ENCODE data around the gene GSS. TPM values are rescaled to one million over a fixed set of nuclear protein-coding genes. Genes with fewer than 3 reads are reported as not detected.

Gene GSS
- 38.3 and 38.8 TPM in 2 replicates for total RNA-seq

DNA sequence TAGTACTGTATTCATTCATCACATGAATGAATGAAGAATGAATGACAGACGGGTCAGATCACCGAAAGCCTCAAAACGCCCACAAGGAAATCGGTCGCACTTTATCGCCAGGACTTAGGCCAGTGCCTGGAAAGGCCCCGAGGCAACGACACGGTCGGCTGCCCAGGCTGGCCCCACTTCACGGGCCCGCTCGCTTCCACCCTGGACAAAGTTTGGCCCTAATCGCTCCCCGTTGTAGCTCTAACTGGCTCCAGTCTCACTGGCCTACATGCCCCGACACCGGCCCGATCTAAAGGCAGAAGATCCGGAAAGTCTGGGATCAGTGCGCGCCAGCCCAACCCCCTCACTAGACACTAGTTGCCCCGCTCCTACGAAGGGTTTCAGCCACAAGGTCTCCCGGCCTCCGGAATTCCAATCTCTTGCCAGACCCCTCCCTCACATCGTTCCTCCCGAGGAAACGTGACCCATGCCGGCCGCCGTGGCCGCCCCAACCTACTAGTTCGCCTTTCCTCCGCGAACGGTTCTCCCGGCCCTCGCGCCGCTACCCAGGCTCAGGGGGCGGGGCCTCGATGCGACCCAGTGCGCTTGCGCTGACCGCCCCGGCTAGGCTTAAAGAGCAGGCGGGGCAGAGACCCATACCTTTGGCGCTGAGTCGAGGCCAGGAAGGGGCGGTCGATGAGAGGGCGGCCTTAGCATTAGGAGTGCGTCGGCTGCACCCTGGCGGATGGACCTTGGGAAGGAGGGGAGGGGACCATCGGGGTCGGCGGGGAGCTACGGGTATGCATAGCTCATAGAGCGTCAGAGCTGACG lies at the start of gene GSS, which contains the start of gene MYH7B:
TSS of gene GSS (minus strand) at position 576 of the 810 bp plus-strand sequence. CDS start 3,954 bp downstream, outside the sequence.
TSS of gene MYH7B (plus strand) at position 638 of the 810 bp plus-strand sequence. CDS start 22,138 bp downstream, outside the sequence.

Other genes starting within 250 kb of the GSS start
- gene NCOA6, start 130.2 kb downstream of the GSS start, total RNA-seq: 13.0 and 15.9 TPM in 2 replicates
- gene GGT7, start 83.0 kb downstream of the GSS start, total RNA-seq: 19.7 and 21.8 TPM in 2 replicates
- gene ACSS2, start 79.2 kb downstream of the GSS start, total RNA-seq: 38.8 and 46.5 TPM in 2 replicates
- not detected in 2 replicates for gene MYH7B, start 62 bp upstream of the GSS start, total RNA-seq
- 81.1 and 81.9 TPM in 2 replicates for gene TRPC4AP, start 137.0 kb upstream of the GSS start, total RNA-seq
- gene EDEM2, start 191.5 kb upstream of the GSS start, total RNA-seq: 31.6 and 32.9 TPM in 2 replicates
- gene PROCR, start 216.3 kb upstream of the GSS start, total RNA-seq: 16.8 and 39.7 TPM in 2 replicates

Measured in cardiac ventricle fibroblast (primary cell).